Fibroblast of lung (primary cell): ENCODE data around the gene IP6K2.

ENCODE experiments used
- EZH2 ChIP-seq: IDR thresholded peaks from 2 replicates; pipeline ENCODE4 v1.5.1; 2012; ENCODE audit warnings: low read length, control low read depth, mild to moderate bottlenecking; ENCODE audit errors: missing control alignments
- TF ChIP-seq, protein P1 (sequence below), 2 donors: IDR thresholded peaks in 1 of 2; conservative IDR thresholded peaks in 1 of 2; 1 replicate in 1 of 2; 2 replicates in 1 of 2; pipeline ENCODE4 v1.5.1; 2011 to 2012; ENCODE audit warnings: low read length in 2 of 2, control low read depth in 1 of 2, inconsistent platforms in 1 of 2, low read depth in 1 of 2, mild to moderate bottlenecking in 1 of 2

DNA sequence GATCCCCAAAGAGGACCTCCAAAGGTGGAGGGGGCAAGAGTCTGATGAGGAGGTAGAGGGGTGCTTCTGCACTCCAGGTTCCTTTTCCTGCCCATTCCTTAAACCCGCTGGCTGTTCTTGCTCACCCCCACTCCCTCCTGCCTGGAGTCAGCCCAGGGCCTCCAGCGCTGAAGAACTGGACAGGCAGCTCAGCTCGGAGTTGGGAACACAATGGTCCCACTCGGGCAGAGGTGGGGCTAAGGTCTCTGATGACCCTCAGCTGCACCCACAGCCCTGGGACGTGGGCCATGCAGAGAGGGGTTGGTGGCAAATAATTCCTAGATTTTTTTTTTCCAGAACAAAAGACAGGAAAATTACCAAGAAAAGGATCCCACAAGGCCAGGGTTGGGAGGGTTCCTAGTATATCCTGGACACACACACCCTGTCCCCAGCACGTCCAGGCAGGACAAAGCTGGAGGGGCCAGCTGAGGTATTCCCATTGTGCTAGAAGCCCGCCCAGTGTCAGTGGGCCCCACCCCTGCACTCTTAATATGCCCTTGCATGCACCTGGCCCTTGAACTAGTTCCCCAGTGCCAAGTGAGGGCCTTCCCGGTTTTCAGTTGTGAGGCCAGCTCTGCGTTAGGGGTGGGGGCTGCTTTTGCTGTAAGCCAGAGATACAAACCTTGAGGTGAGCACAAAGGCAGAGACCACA lies 22.1 kb upstream of the IP6K2 start:
- TF ChIP-seq, protein P1, sequence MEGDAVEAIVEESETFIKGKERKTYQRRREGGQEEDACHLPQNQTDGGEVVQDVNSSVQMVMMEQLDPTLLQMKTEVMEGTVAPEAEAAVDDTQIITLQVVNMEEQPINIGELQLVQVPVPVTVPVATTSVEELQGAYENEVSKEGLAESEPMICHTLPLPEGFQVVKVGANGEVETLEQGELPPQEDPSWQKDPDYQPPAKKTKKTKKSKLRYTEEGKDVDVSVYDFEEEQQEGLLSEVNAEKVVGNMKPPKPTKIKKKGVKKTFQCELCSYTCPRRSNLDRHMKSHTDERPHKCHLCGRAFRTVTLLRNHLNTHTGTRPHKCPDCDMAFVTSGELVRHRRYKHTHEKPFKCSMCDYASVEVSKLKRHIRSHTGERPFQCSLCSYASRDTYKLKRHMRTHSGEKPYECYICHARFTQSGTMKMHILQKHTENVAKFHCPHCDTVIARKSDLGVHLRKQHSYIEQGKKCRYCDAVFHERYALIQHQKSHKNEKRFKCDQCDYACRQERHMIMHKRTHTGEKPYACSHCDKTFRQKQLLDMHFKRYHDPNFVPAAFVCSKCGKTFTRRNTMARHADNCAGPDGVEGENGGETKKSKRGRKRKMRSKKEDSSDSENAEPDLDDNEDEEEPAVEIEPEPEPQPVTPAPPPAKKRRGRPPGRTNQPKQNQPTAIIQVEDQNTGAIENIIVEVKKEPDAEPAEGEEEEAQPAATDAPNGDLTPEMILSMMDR (conservative IDR thresholded peaks at IDR 0.05 in 1 of 2, IDR thresholded peaks at IDR 0.05 in 1 of 2; ENCODE audit: low read depth in 1 of 2, low read length in 2 of 2): no peak
- no peak for TF ChIP-seq EZH2
